SK-N-SH (cell line): Measurements from ENCODE around the gene RGS14. TPM values are rescaled to one million over a fixed set of nuclear protein-coding genes. Genes with fewer than 3 reads are reported as not detected.

Experiments
- CTCF ChIP-seq: fragments of 200-600 bp; sonication (generic); IDR thresholded peaks from 2 replicates; pipeline ENCODE4 v1.6.1; 2017; ENCODE audit warnings: antibody characterized with exemption, mild to moderate bottlenecking, moderate library complexity
- FOSL2 ChIP-seq: IDR thresholded peaks from 2 replicates; pipeline ENCODE4 v1.4.0; 2012; ENCODE audit warnings: low read depth, mild to moderate bottlenecking, moderate library complexity, borderline replicate concordance
- GATA2 ChIP-seq: sonication (generic); formaldehyde crosslinking; IDR thresholded peaks from 2 replicates; pipeline ENCODE4 v1.5.0; 2020; ENCODE audit warnings: mild to moderate bottlenecking, missing genetic modification reagents
- IRF3 ChIP-seq: fragments of 150-350 bp; IDR thresholded peaks from 2 replicates; pipeline ENCODE4 v1.6.1; 2016; ENCODE audit warnings: mild to moderate bottlenecking, low read depth, low read length
- MXI1 ChIP-seq: IDR thresholded peaks from 2 replicates; pipeline ENCODE4 v1.6.1; 2012; ENCODE audit warnings: mild to moderate bottlenecking, low read depth, low read length, improper control_type of control experiment
- NFIC ChIP-seq: IDR thresholded peaks from 2 replicates; pipeline ENCODE4 v1.4.0; 2012; ENCODE audit warnings: borderline replicate concordance
- PBX3 ChIP-seq: IDR thresholded peaks from 2 replicates; pipeline ENCODE4; 2012
- POLR2AphosphoS5 ChIP-seq: IDR thresholded peaks from 2 replicates; pipeline ENCODE4 v1.6.1; 2012; ENCODE audit warnings: low read depth, low read length
- RAD21 ChIP-seq: IDR thresholded peaks from 2 replicates; pipeline ENCODE4 v1.6.1; 2012; ENCODE audit warnings: mild to moderate bottlenecking, low read length
- RCOR1 ChIP-seq: fragments of 150-350 bp; IDR thresholded peaks from 2 replicates; pipeline ENCODE4 v1.6.1; 2017; ENCODE audit warnings: antibody characterized with exemption, low read length
- REST ChIP-seq: IDR thresholded peaks from 2 replicates; pipeline ENCODE4 v1.6.1; 2012; ENCODE audit warnings: mild to moderate bottlenecking, low read depth, low read length, moderate library complexity
- SMC3 ChIP-seq: IDR thresholded peaks from 2 replicates; pipeline ENCODE4 v1.6.1; 2012; ENCODE audit warnings: low read depth, low read length, improper control_type of control experiment
- USF2 ChIP-seq: fragments of 150-350 bp; IDR thresholded peaks from 2 replicates; pipeline ENCODE4 v1.6.1; 2017; ENCODE audit warnings: antibody characterized with exemption, low read length, low read depth, borderline replicate concordance
- YY1 ChIP-seq: IDR thresholded peaks from 2 replicates; pipeline ENCODE4 v1.4.0; 2012; ENCODE audit warnings: low read depth, mild to moderate bottlenecking
- polyA plus RNA-seq, 3 experiments: library from polyadenylated mRNA; depleted of rRNA; stranded (reverse); fragments of >200 nt; gene quantifications; 2 replicates each; pipeline ENCODE4 v1.2.3, GENCODE V29; 2012

RGS14 gene
- polyA plus RNA-seq, 1 of the 3 experiments (the other 2 are of a cell fraction): 26.5 TPM

GRCh38 chr5:177351392-177352329, 6.1 kb upstream of the RGS14 start, which contains the start of gene LMAN2 (continued):
- TF ChIP-seq RCOR1 (no peak; the same call in 1 of the 2 replicates), CTCF (no peak), NFIC (no peak), USF2 (no peak), RAD21 (no peak), FOSL2 (no peak), SMC3 (no peak), YY1 (peak; percentile 96), GATA2 (no peak), PBX3 (peak; percentile 100), REST (0 out of 2 replicates have a peak, but pooled peaks have one; percentile 25), POLR2AphosphoS5 (peak; percentile 81), MXI1 (peak; percentile 70; the same call in 1 of the 2 replicates), IRF3 (peak; percentile 68)
